Measurements from ENCODE around the gene KLHL25.

- no peak for TF ChIP-seq POLR2A (IDR thresholded peaks at IDR 0.05)
- no peak for TF ChIP-seq CTCF (IDR thresholded peaks at IDR 0.05)
These were observed 26.8 kb downstream of the KLHL25 start for GRCh38 chr15:85767785-85768529.

All from sigmoid colon (tissue), 3 donors.